IPS-15b (cell line): Measurements from ENCODE around the gene EIF6.
A peak's percentile ranks its signal among the peaks of the same experiment; 100 is the strongest.
"Not testable (repeated sequence)": the region's sequence is repeated elsewhere in the genome, so short reads cannot be mapped to it uniquely, and the experiment has no call there.

Experiments used
- H3K27me3 ChIP-seq: one replicate; pipeline ENCODE4 v1.6.1; 2013; ENCODE audit warnings: low read length; ENCODE audit not compliant: control insufficient read depth, insufficient read depth
- H3K36me3 ChIP-seq: one replicate; pipeline ENCODE4 v1.6.1; 2013; ENCODE audit warnings: low read length; ENCODE audit not compliant: control insufficient read depth, insufficient read depth
- H3K4me1 ChIP-seq: one replicate; pipeline ENCODE4 v1.6.1; 2013; ENCODE audit warnings: mild to moderate bottlenecking, low read length; ENCODE audit not compliant: control insufficient read depth, insufficient read depth
- H3K4me3 ChIP-seq: one replicate; pipeline ENCODE4 v1.5.1; 2013; ENCODE audit warnings: low read depth, low read length
- H3K9ac ChIP-seq: one replicate; pipeline ENCODE4 v1.6.1; 2013; ENCODE audit warnings: low read depth, mild to moderate bottlenecking, low read length
- H3K9me3 ChIP-seq: one replicate; pipeline ENCODE4 v1.6.1; 2013; ENCODE audit warnings: mild to moderate bottlenecking, low read length; ENCODE audit not compliant: control insufficient read depth, insufficient read depth

Gene EIF6

DNA sequence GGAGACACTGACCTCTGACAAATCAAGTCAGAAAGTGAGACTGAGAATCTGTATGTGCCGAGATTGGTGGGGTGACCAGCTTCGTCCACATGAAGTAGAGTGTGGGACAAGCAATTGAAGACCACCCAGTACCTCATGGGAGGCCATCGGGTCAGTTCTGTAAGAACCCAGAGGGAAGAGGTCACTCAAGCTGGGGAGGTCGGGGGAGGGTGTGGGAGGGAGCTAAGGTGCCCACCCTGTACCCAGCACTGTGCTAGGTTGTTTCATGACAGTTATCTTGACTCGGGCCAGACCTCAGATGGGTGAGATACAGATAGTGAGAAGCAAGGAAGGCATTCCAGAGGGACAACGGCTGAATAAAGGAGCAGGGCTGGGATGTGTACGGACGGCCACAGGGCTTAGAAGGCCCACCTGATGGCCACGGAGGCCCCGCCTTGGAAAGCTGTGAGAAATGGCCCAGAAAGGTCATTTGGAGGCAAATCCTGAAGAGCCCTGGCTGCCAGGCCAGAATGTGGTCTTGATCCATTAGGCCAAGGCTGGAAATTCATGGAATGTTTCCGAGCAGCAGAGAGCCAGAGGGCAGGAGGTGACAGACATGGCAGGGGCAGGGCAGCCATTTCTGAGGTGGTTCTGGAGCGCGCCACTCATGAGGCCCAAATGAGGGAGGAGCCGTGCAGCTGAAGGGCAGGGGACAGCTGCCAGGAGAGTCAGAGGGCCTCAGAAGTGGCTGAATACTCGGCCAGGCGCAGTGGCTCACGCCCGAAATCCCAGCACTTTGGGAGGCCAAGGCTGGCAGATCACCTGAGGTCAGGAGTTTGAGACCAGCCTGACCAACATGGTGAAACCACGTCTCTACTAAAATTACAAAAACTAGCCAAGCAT lies 14.3 kb downstream of the EIF6 start:
- no peaks in the 10 kb centered on the region for H3K4me1 ChIP-seq
- peaks cover 32% of the 10 kb centered on the region for H3K36me3 ChIP-seq
- no peaks in the 10 kb centered on the region for H3K27me3 ChIP-seq
- no peak overlapping the region for H3K4me3 ChIP-seq
- no peak overlapping the region for H3K9ac ChIP-seq
- no peaks in the 10 kb centered on the region for H3K9me3 ChIP-seq

DNA sequence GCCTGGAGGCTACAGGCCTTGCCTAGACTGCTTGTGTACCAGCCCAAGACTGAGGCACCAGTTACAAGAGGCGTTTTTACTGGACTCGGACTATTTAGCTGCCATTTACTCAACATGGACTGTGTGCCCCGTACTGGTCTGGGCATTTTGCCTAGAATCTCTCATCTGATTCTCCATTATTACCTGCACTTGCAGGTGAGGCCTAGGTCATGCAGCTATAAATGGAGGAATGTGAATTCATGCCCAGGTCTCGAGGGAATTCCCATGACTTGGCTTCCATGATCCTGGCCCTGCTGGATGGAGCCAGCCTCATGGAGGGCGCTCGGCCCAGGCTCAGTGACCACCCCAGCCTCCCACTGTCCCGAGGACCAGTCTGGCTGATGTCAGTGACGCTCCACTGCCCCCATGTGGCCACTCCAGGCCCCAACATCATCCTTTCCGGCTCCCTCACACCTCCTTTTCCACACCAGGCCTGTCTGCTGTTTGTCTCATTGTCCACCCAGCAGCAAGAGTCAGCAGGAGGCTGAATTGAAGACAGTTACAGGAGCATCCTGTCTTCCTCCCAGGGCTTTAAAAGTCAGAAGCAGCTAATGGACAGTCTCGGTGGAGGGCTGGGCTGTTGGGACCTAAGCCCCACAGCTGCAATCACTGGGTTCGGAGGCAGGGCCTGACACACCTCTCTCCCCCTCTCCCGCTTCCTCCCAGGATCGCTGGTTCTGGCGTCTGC lies 15.4 kb downstream of the EIF6 start:
- Histone ChIP-seq H3K27me3 (no peaks in the 10 kb centered on the region), H3K36me3 (peaks cover 28% of the 10 kb centered on the region), H3K4me3 (no peak overlapping the region), H3K4me1 (peaks cover 1% of the 10 kb centered on the region), H3K9ac (peak overlapping the region; percentile 32), H3K9me3 (no peaks in the 10 kb centered on the region)

DNA sequence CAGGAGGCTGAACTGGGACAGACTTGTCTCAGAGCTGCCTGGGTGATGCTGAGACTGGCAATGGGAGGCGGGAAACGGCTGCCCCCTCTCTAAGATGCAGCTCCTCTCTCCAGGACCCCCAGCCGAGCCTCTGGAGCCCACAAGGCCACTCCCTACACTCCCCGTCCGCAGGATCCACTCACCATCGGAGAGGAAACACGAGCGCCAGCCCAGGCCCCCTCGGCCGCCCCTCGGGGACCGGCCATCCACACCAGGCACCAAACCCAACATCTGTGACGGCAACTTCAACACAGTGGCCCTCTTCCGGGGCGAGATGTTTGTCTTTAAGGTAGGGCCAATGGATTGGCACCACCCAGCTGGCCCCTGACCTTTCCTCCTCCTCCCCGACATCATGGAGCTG lies 17.5 kb downstream of the EIF6 start:
- Histone ChIP-seq H3K9me3 (no peaks in the 10 kb centered on the region), H3K4me3 (no peak overlapping the region), H3K4me1 (peaks cover 10% of the 10 kb centered on the region), H3K9ac (no peak overlapping the region), H3K27me3 (no peaks in the 10 kb centered on the region), H3K36me3 (peaks cover 24% of the 10 kb centered on the region)

DNA sequence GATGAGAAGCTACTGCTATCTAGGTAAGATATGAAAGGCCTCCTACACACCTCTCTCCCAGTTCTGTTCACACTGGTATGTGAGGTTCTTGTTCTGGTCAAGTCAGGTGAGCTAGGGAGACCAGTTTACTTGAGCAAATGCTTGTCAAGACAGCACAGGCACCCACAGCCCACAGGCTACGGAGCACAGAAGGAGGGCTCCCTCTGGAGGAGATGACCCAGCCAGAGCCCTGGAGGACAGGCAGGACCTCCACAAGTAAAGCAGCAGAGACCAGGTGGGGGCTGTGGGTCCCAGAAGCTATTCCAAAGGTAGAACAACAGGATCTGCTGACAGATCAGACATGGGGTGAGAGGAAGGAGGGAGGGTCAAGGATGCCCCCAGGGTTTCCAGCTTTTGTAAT lies 19.8 kb downstream of the EIF6 start:
- no peak overlapping the region for H3K4me3 ChIP-seq
- peaks cover 16% of the 10 kb centered on the region for H3K36me3 ChIP-seq
- H3K27me3 ChIP-seq = no peaks in the 10 kb centered on the region
- no peak overlapping the region for H3K9ac ChIP-seq
- no peaks in the 10 kb centered on the region for H3K9me3 ChIP-seq
- H3K4me1 ChIP-seq = peaks cover 16% of the 10 kb centered on the region

DNA sequence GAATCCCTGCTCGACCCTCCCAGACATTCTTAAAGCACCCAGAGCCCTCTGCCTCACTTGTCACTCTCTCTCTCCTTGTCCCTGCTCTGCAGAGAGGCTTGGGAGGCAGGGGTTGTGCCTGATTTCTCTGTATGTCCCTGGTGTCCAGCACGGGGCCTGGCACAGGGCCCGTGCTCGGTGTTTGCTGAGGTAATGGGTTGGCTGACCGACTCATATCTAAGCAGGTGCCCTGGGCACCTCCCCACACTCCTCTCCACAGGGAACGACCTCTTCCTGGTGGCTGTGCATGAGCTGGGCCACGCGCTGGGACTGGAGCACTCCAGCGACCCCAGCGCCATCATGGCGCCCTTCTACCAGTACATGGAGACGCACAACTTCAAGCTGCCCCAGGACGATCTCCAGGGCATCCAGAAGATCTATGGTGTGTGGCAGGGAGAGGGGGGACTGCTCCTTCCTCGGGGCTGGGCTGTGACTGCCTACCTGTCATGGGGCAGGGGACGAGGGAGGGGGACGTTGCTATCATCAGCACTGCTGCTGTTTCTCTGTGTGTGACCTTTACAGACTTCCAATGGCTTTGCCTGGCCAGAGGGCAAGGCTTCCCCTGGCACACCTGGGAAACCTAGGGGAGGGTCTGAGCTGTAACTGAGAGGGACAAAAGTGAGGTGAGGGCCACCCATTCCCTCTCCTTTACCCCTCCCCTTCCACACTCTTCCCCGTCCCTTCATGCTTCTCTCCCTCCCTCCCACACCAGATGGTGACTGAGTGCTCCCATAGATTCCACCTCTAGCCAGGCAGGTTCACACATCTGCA lies 20.8 kb downstream of the EIF6 start:
- H3K9me3 ChIP-seq = no peaks in the 10 kb centered on the region
- peak overlapping the region; percentile 0 for H3K4me3 ChIP-seq
- peaks cover 12% of the 10 kb centered on the region for H3K36me3 ChIP-seq
- H3K4me1 ChIP-seq = peaks cover 24% of the 10 kb centered on the region
- H3K27me3 ChIP-seq = no peaks in the 10 kb centered on the region
- H3K9ac ChIP-seq = peak overlapping the region; percentile 51

DNA sequence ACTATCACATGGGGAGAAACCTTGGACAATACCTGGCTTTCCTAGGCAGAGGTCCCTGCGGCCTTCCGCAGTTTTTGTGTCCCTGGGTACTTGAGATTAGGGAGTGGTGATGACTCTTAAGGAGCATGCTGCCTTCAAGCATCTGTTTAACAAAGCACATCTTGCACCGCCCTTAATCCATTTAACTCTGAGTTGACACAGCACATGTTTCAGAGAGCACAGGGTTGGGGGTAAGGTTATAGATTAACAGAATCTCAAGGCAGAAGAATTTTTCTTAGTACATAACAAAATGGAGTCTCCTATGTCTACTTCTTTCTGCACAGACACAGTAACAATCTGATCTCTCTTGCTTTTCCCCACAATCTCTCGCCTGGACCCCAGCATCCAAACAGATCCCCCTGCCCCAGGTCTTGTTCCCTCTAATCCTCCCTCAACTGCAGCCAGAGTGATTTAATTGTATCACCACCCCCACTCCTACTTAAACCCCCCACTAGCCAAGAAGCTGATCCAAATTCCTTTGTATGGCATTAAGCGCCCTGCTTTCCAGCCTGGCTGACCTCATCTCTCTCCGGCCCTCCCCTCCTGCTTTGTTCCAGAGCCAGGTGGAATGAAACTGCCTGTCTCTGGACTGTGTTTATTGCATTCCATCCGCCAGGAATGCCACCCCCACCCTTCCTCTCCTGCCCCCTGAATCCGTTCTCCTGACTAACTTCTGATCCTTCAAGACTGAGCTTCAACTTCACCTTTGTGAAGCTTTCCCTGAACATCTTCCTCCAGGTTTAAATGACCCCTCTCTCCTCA lies 21.6 kb downstream of the EIF6 start:
- not testable (repeated sequence) for H3K27me3 ChIP-seq, H3K9me3 ChIP-seq, H3K4me3 ChIP-seq
- peaks cover 28% of the 10 kb centered on the region for H3K4me1 ChIP-seq
- peaks cover 12% of the 10 kb centered on the region for H3K36me3 ChIP-seq
- peak overlapping the region; percentile 51 for H3K9ac ChIP-seq

DNA sequence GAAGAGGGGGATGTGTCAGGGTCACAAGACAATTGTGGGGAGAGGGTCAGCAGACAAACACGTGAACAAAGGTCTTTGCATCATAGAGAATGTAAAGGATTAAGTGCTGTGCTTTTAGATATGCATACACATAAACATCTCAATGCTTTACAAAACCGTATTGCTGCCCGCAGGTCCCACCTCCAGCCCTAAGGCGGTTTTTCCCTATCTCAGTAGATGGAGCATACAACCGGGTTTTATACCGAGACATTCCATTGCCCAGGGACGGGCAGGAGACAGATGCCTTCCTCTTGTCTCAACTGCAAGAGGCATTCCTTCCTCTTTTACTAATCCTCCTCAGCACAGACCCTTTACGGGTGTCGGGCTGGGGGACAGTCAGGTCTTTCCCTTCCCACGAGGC lies 22.3 kb downstream of the EIF6 start:
- not testable (repeated sequence) for H3K9ac ChIP-seq, H3K27me3 ChIP-seq, H3K9me3 ChIP-seq, H3K4me3 ChIP-seq
- Histone ChIP-seq H3K36me3 (peaks cover 12% of the 10 kb centered on the region), H3K4me1 (peaks cover 28% of the 10 kb centered on the region)

DNA sequence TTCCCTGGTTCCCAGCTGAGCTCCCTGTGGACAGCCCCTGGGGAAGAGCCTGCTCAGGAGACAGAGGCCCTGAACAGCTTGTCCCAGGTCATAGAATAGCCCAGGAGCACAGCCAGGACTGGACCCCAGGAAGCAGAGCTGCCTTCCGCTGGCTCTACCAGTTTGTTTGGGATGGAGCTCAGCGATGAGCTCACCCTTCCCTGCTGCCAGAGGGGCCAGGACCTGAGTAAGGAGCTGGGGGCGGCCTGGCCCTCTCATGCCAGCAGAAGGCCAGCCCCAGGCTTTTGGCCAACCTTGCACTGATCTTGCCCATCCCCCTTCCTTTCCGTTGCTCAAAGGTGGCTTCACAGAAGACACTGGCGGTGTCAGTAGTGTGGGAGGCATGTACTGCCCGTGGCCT lies 24.1 kb downstream of the EIF6 start:
- H3K9ac ChIP-seq = peak overlapping the region; percentile 28

DNA sequence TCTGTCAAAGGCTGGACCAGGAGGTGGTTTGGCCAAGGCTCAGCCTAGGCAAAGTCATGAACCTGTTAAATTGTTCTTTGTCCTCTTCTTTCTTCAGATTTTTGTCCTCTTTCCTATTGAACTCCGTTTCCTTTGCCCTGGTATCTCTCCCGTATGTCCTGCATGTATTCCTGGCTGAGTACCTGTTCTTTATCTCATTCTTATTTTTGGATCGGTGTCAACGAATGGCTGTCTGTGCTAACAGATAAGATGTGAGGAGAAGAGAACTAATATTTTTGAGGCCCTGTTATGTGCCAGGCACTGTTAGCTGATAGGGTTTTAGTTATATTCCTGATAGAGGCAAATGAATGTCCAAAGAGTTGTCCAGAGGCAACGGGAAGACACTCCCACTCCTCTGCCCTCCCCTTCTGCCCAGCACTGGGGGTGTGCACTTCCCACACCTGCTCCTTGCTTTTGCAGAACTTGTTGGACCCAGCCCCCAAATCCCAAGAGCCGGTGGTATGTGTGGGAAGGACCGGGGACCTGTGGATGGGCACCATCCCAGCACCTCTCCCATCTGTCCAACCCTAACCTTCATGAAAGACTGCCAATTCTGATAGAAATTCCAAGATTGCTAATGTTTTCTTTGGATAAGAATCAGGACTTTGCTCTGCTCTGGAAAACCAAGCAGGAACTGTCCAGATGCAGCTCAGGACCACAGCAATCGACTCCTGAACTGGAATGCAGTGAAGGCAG lies 27.2 kb downstream of the EIF6 start:
- peaks cover 6% of the 10 kb centered on the region for H3K36me3 ChIP-seq
- H3K4me3 ChIP-seq = no peak overlapping the region
- H3K27me3 ChIP-seq = no peaks in the 10 kb centered on the region
- H3K4me1 ChIP-seq = peaks cover 18% of the 10 kb centered on the region
- H3K9me3 ChIP-seq = no peaks in the 10 kb centered on the region
- no peak overlapping the region for H3K9ac ChIP-seq

More for the DNA sequence above, 24.1 kb downstream of the EIF6 start:
- H3K4me1 ChIP-seq = peaks cover 28% of the 10 kb centered on the region
- no peaks in the 10 kb centered on the region for H3K9me3 ChIP-seq
- H3K4me3 ChIP-seq = no peak overlapping the region
- H3K36me3 ChIP-seq = peaks cover 6% of the 10 kb centered on the region
- no peaks in the 10 kb centered on the region for H3K27me3 ChIP-seq

DNA sequence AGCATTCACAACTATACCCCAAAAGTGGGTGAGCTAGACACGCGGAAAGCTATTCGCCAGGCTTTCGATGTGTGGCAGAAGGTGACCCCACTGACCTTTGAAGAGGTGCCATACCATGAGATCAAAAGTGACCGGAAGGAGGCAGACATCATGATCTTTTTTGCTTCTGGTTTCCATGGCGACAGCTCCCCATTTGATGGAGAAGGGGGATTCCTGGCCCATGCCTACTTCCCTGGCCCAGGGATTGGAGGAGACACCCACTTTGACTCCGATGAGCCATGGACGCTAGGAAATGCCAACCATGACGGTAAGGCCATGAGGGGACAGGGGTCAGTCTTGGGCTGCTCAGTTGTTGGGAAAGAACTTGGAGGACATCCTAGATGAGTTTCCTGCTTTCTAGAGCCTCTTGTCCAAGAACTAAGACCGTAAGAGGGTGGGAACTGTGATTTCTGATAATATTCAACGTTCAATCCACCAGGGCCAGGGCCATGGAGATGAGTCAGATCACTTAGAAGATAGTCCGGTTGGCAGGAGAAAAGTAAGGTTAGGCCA lies 30.0 kb downstream of the EIF6 start:
- Histone ChIP-seq H3K9ac (no peak overlapping the region), H3K4me1 (peaks cover 12% of the 10 kb centered on the region), H3K9me3 (no peaks in the 10 kb centered on the region), H3K36me3 (peaks cover 7% of the 10 kb centered on the region), H3K4me3 (no peak overlapping the region), H3K27me3 (no peaks in the 10 kb centered on the region)
